Esophagus squamous epithelium (tissue), 4 donors: ENCODE data around the gene NHS.

ENCODE experiments used
- POLR2A ChIP-seq, 4 donors: fragments of 450-650 bp; IDR thresholded peaks; one replicate each; pipeline ENCODE4 v1.6.1; 2017; ENCODE audit warnings: antibody characterized with exemption in 4 of 4, mild to moderate bottlenecking in 4 of 4, moderate library complexity in 3 of 4
- TF ChIP-seq, protein P1 (sequence below), 6 experiments: fragments of 450-650 bp in 4 of 6; fragments of 200-600 bp in 2 of 6; sonication (generic) in 2 of 6; IDR thresholded peaks; one replicate each; pipeline ENCODE4 v1.5.1; 2016 to 2019; ENCODE audit warnings: antibody characterized with exemption in 6 of 6, mild to moderate bottlenecking in 4 of 6, moderate library complexity in 4 of 6

DNA sequence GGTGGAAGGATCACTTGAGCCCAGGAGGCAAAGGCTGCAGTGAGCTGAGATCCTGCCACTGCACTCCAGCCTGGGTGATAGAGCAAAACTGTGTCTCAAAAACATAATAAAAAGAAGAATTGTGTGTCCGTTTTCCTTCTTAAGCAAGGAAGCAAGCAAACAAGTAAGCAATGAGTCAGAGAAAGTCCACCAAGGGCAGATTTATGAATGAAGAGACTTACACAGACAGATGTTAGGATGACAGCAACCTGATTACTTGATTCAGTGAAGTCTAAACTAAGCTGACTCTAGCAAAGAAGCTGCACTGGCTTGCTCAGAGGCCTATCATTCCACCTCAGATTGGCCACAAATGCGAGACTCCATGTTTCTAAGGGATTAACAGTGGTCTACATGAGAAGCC lies 328.2 kb downstream of the NHS start:
- TF ChIP-seq, protein P1, sequence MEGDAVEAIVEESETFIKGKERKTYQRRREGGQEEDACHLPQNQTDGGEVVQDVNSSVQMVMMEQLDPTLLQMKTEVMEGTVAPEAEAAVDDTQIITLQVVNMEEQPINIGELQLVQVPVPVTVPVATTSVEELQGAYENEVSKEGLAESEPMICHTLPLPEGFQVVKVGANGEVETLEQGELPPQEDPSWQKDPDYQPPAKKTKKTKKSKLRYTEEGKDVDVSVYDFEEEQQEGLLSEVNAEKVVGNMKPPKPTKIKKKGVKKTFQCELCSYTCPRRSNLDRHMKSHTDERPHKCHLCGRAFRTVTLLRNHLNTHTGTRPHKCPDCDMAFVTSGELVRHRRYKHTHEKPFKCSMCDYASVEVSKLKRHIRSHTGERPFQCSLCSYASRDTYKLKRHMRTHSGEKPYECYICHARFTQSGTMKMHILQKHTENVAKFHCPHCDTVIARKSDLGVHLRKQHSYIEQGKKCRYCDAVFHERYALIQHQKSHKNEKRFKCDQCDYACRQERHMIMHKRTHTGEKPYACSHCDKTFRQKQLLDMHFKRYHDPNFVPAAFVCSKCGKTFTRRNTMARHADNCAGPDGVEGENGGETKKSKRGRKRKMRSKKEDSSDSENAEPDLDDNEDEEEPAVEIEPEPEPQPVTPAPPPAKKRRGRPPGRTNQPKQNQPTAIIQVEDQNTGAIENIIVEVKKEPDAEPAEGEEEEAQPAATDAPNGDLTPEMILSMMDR (IDR thresholded peaks at IDR 0.05), result no peak
- TF ChIP-seq POLR2A (IDR thresholded peaks at IDR 0.05), result no peak
